ENCODE measurements around the gene COL19A1.
"Not testable (repeated sequence)": the region's sequence is repeated elsewhere in the genome, so short reads cannot be mapped to it uniquely, and the experiment has no call there.

The COL19A1 gene

DNA sequence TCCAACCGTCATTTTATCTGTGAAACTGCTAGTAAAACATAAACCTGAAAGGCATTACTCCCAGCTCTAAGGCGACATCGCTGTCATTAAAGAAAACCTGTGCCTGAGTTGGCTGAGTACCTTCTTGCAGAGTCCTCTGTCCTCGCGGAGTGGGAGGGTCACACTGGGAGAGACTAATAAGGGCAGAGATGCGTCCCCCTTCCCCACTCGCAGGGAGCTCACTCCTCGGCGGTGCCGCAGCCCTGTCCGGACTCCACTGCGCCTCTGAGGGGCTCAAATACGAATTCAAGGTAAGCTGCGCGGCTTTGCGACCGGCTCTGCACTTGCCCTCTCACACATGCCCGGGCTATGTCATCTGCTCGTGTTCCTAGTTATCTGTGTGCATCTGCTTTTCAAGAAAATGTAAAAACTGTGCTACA lies at the start of gene COL19A1:
COL19A1 (plus strand) TSS at position 206 of the 419 bp plus-strand sequence. CDS start 13,012 bp downstream, outside the sequence.
- no peak for DNase-seq (ENCODE audit: low spot score)

DNA sequence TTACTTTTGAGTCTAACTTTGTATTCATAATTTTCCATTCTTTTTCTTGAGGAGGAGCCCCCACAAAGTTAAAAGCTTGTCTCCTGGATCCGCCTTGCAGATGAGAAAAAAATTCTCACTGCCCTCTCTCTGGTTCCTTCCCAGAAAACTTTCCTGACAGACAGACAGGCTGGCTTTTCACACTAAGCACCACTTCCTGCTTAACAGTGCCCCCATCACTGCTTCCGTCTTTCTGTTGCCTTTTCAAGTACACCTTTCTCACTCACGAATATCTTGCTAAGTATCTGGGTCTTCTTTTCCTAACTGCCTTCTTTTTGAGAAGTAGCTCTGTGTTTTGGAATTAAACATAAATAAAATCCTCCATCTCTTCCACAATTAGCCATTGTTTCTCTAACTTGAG lies 49.8 kb upstream of the COL19A1 start:
- no peak for DNase-seq (ENCODE audit: low spot score)

DNA sequence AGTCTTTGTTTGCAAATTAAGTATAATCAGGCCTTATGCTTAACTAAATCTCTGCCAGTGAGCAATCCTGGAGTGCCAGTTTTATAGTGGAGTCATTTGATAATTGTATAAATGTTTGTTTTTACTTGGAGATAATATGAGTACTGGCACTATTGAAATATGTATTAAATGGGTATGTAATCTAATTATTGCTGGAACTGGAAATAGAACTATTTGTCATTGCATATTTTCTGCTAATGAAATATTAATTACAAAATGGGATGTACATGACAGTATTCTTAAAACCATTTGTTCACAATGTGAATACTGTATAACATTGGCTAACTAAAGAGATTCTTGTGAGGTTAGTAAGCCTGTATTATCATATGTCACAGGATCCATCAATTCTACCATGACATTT lies 49.0 kb upstream of the COL19A1 start:
- DNase-seq (ENCODE audit: low spot score), result no peak

DNA sequence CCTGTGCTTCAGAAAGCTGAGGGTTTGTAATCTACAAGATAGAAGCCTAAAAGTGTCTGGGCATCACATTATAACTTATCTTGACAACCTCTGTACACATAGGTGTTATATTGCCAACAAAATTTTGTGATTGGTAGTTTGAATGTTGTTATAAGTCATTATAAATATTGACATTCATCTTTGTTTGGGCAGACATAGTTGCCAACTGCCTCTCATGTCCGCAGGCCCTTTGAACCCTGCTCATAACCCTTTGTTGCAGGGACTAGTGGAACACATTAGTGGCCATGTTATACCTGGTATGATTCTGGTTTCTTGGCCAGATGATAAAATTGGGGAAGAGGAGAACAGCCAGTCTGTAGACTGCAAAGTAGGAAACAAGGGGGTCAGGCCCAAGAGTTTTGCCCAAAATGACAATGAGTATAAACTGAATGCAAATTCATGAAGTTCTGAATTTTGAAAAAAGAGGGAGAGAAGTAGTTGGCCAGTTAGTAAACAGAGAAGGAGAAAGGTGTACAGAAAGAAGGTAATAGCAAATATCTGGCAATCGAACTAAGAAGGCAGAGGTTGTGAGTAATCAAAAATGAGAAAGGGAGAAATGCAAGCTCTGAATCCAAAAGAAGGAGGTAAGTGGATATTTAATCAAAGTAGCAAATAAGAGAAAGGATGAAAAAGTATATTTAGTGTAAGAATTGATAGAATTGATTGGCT lies 48.0 kb upstream of the COL19A1 start:
- no peak for DNase-seq (ENCODE audit: low spot score)

DNA sequence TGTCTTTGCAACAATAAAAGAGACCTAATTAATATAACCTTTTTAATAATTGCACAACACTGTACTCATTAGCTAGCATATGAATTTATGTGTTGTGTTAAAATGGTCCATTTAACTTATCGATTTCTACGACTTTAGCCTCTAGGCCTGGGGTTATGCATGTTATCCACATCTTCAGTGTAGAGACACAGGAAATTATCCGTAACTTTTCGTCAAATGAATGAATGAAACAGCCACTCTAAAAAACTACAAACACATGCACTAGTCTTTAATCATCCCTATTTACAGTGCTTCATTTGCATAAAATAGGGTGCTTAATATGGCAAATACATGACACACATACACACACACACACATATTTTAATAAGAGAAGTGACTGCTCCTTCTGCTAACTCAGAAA lies 47.2 kb upstream of the COL19A1 start:
- no peak for DNase-seq (ENCODE audit: low spot score)

DNA sequence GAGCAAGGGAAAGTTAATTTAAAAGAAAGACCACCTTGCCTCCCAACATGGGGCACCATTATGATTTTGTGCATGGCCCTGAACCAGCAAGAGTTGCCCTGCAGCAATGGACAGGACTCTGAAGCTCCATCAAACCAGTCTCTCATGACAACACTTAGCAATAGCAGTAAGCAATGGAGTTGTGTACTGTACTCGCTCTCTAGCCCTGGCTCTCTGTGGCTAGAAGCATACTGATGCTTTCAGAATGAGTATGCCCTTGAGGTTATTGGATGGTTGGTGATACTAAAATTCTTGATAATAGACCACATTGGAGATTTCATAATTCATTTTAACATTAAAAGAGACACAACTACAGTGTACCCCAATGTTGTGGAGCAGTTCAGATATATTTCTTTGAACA lies 46.3 kb upstream of the COL19A1 start:
- DNase-seq (ENCODE audit: low spot score), result no peak

DNA sequence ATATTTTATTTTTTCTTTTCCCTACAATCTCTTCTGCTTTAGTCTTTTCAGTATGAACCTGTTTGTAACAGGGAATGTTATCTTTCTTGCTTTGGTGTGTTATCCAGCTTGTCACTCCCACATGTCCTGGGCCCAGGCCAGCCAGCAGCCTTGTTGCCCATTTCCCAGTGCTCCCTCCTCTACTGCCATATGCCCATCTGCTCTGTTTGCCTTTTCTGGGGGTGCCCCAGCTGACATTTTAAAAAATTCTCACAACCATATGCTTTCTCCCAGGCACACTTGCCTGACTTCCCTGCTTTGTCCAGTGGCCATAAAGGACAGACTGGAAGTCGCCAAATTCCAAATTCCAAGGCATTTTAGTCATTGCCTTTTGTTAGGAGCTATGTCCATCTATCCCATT lies 45.9 kb upstream of the COL19A1 start:
- DNase-seq (ENCODE audit: low spot score), result no peak

DNA sequence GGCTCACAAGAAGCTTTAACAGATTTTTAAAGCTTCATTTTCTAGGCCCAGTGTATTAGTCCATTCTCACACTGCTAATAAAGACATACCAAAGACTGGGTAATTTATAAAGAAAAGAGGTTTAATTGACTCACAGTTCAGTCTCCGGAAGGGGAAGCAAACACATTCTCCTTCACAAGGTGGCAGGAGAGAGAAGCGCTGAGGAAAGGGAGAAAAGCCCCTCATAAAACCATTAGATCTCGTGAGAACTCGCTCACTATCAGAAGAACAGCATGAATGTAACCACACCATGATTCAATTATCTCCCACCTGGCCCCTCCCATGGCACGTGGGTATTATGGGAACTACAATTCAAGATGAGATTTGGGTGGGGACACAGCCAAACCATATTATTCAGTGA lies 42.0 kb upstream of the COL19A1 start:
- DNase-seq (ENCODE audit: low spot score), result not testable (repeated sequence)

DNA sequence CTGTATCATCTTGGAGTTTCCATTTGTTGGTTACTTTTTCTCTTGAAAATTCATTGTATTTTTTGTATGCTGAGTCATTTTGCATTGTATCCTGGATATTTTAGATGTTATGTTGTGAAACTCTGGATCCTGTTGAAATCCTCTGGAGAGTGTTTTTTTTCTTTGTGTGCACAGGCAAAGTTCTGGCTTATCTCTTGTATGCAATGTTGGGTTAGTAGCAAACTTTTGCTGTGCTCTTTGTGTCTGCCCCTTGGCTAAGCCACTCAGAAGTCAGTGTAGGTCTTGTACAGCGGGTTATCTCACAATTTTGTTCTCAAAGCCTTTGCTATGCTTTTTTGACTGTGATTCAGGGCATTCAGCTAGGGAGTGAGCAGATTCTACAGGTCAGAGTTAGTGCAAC lies 40.5 kb upstream of the COL19A1 start:
- DNase-seq (ENCODE audit: low spot score), result no peak

DNA sequence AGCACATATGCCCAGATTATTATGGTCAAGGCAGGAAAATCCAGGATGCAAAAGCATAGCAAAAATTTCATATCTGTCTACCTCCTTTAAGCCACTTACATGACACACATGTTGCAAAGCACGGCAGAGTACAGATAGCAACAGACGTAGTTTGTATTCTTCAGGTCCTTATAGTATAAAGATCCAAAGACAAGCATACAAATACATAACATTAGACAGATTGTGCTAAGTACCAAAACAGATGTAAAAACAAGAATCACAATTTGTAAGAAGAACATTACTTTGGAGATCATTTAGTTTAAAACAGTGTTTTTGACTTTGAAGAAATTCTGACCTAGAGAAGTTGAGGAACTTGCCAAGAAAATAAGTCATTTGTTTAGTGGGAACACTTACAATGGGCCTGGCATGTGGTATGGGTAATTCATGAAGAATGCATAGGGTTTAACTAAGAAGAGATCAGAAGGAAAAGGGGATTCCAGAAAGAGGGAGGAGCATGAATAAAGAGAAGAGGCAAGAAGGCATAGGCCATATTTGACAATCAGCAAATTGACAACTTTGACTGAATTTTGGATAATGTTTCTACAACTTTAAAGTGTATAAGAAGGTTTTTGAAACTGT lies 39.0 kb upstream of the COL19A1 start:
- no peak for DNase-seq (ENCODE audit: low spot score)

DNA sequence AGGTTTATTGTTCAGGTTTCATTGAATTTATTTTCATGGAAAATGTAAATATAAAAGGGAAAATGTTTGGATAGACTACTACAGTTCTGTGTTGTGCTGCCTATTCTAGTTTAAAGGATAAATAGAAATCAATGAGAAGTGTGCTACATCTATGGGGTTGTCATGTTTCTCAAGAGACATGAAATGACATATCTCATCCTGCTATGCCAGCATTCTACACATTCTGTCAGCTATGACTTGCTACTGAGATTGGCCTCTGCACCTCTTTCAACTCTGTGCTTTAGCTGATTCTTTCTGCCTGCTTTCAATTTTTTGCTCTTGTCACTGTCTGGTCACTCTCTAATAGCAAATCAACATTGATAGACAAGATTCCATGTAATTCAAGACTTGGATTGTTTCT lies 33.8 kb upstream of the COL19A1 start:
- no peak for DNase-seq (ENCODE audit: low spot score)

DNA sequence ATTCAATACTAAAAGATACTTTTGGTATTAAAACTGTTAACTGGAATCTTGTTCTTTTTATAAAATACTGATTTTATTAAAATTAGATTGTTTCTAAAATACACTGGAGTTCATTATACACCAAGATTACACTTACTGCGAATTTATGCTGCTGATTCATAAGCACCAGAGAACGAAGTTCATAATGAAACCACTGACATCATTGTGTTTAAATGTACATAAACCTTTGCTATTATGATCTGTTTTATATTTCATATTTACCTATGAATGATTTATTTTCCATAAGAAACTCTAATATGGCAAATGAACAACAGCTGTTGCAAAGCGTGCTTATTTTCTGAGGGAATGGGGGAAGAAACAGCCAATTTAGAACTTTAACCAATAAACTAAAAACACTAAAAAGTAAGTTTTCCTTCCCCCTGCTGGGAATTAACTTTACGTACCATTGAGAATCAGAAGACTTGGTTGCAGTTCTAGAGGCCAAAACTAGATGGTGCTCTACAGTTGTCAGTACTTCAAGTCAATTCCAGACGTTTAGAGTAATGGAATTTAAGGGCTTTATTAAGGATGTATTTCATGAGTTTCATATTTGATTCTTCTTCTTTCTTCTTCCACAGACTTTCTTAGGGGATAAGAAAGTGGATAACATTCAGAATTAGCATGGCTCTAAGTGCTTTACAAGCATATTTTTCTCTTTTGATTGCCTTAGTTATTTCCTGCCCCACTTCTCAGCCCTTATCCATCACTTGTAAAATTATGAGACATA lies 30.8 kb upstream of the COL19A1 start:
- peak; percentile 47 for DNase-seq (ENCODE audit: low spot score)

DNA sequence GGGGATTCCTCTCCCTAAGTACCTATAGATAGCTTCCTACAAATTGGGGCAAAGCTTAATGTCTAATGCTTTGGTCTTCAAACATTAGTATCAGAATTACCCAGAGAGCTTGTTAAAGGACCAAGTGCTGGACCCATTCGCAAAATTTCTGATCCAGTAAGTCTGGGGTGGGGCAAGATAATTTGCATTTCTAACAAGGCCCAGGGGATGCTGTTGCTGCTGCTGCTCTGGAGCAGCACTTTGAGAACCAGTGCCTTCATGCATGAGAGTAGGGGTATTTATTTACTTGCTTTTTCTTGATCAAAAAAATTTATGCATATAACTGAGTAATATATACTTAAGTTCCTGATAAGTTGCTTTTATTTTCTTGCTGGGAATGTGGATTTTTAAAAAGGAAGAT lies 24.5 kb upstream of the COL19A1 start:
- no peak for DNase-seq (ENCODE audit: low spot score)

DNA sequence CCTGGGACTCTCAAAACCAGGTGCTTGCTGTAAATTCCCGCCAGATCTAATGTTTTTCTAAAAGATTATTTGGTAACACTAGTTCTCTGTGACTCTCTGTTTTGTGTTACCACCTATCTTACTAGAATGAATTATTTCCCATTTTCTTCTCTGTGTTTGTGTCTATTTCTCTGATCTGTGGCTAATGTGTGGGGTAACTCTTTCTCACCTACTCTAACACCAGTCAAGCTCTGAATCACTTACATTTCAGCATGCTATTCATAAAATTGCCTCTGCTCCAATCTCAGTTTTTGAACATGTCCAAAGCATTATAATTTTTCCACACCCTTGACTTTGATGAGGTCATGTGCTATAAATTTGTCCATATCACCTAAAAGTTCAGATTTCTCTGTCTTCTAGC lies 23.2 kb upstream of the COL19A1 start:
- no peak for DNase-seq (ENCODE audit: low spot score)

DNA sequence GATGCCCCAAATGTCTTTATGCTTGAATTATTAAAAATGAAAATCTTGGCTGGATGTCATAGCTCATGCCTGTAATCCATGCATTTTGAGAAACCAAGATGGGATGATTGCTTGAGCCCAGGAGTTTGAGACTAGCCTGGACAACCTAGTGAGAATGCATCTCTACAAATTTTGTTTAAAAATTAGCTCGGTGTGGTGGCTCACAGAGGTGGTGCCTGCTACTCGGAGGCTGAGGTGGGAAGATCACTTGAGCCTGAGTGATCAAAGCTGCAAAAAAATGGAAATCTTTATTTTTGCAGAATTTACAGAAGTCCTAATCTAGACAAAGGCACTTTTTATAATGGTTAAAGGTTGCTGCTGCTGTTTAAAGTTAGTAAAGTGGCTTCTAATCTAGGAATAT lies 20.0 kb upstream of the COL19A1 start:
- DNase-seq (ENCODE audit: low spot score), result no peak

DNA sequence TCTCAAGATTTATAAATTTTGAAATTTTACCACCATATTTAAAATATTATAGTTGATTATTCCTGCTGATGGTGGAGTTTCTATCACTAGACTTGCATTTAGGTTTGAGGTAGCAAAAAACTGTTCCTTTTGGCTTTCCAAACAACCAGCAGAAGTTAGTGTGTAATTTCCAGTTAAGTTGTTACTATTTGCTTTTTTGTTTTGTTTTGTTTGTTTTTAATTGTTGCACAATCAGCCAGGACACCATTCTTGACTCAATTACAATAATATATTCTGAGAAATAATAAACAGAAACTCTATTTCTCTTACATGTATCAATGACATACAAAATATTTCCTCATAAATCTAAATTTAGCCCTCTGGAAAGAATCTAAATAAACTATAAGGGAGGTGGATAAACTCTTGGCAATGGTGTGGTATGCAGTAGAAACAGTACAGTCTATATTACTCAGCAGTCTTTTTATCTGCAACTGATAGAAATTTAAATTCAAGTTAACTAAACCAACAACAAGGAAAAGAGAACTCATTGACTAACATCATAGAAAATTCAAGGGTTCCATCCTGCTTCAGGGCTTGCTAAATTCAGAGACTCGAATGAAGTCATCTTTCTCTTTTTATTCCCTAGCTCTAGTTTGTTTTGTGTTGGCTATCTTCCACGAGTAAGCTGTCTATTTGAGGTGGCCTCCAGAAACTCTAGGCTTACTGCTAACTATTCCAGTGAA lies 19.4 kb upstream of the COL19A1 start:
- no peak for DNase-seq (ENCODE audit: low spot score)

DNA sequence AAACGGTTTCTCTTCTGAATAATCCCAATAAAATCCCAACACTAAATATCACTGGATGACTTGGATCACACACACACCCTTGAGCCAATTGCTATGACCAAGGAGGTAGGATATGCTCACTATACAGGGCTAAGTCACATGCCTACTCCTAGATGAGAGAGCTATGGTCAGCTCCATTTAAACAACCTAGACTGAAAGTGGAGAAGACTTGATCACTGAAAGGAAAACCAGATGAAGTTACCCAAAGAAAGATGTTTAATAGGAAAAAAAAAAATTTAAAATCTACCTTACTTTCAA lies 18.9 kb upstream of the COL19A1 start:
- no peak for DNase-seq (ENCODE audit: low spot score)

DNA sequence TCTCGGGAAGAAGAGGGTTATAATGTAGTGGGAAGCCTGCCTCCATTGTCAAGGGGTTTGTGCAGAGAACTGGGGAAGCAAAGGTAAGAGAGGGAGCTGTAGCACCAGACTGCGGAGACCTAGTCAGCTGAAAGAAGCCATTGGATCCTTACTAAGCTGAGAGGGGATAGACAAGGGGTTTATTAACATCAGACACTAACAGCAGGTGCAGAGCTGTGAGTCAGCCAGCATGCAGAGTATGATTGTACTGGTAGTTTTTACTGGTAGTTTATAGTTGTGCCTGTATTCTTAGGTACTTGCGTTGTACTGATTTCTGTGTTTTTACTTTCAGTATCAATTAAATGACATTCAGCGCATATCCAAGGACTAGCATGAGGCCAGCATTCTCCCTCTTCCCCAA lies 17.8 kb upstream of the COL19A1 start:
- no peak for DNase-seq (ENCODE audit: low spot score)

DNA sequence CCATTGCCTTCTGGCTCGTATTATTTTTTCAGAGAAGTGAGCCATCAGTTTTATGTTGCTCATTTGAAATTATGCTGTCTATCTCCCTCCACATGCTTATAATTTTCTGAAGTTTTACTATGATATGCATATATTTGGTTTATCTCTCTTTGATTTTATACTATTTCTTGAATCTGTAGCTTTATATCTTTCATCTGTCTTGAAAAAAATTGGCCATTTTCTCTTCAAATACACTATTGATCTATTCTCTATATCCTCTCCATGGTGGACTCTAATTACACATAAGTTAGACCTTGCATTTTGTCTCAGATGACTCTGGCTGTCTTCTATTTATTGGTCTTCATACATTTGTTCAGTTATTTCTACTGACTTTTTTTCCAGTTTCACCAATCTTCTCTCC lies 13.7 kb upstream of the COL19A1 start:
- DNase-seq (ENCODE audit: low spot score), result no peak

DNA sequence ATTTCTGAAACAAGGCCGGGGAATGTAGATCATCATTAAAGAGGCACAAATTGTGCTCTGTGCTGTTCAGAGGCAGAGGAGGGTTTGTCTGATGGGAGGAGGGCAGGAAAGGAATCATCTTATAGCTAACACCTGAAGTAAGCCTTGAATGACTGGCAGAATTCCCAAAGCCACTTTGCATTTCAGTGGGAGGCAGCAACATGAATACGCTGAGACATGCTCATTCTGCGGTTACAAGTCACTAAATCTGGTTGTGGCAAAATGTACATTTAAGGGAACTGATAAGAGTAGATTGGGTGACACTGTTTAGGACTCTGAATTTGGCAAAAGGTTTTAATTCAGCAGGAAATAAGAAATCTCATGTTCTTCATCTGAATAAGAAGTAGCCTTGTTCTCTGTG lies 4.4 kb upstream of the COL19A1 start:
- DNase-seq (ENCODE audit: low spot score), result no peak

DNA sequence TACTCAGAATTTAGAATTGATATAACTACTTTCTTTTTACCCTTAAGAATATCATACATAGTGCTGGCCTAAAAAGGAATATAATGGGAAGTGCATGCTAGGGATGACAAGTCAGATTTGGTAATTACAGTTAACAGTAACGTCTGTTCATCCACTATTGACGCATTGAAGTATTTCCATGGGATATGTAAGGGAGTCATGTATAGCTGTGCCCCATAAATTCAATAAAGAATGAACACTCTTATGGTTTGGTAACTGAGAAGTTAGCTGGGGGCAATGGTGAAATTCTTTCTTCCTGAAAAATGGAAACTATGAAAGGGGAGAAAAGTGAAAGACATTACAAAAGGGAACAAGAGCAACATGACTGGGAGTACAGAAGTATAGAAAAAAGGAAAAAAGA lies 2.6 kb upstream of the COL19A1 start:
- DNase-seq (ENCODE audit: low spot score), result no peak

DNA sequence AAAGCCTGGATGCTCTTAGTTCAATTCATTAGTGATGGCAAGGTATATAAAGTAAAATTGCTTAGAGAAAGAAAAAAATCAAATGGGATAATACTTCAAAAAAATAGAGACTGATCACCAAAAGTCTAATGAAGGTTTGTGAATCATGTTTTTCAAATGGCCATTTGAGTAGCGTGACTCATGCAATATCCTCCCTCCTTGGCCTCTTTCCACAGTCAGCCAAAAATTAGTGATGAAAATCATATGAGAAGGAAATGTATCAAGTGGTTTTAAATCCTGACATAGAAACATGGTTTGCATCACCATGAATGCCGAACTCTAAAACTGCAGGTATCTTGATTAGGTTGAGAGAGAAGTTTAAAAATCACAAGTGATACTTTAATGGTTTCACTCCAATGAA lies 1.2 kb upstream of the COL19A1 start:
- DNase-seq (ENCODE audit: low spot score), result no peak

Measured in LoVo (cell line).